ENCODE data around the gene SF3B6.
A peak's percentile ranks its signal among the peaks of the same experiment; 100 is the strongest.

SF3B6 gene
- long read RNA-seq, transcript SF3B6-201 (4 exons, 770 nt): major isoform, 85 of 91 reads
- long read RNA-seq, partial matches to known transcripts: 1 of 91 reads
- long read RNA-seq, other reads (novel, unspliced or antisense): 2 of 91 reads

GRCh38 chr2:24075915-24076848 is at the start of gene SF3B6:
TSS of gene SF3B6 (minus strand) at chr2:24076326. CDS start at chr2:24076229, 97 bp downstream.
- peak within 1 kb of the TSS; percentile 86 for H3K27ac ChIP-seq (replicated peaks)
- no peaks in the 10 kb centered on the region for H3K27me3 ChIP-seq (ENCODE audit: insufficient read depth, poor library complexity, severe bottlenecking)
- TF ChIP-seq SPI1 (IDR thresholded peaks at IDR 0.05; ENCODE audit: borderline replicate concordance, low read depth): peak; percentile 56; the same call in 1 of the 2 replicates
- TF ChIP-seq GABPA (IDR thresholded peaks at IDR 0.05; ENCODE audit: low read depth): peak; percentile 99
- peak; percentile 88 for TF ChIP-seq POLR2AphosphoS5 (IDR thresholded peaks at IDR 0.05; ENCODE audit: low read depth)
- no peak for TF ChIP-seq CTCF (IDR thresholded peaks at IDR 0.05; ENCODE audit: insufficient read depth, low read length)
- TF ChIP-seq REST (IDR thresholded peaks at IDR 0.05; ENCODE audit: insufficient replicate concordance, low read depth): peak; percentile 67
- DNase-seq (ENCODE audit: low read depth in 1 of 2, low spot score in 1 of 2): peak; percentile 99 to 100
- H3K4me3 ChIP-seq (replicated peaks; ENCODE audit: insufficient read depth, low read length): peak within 1 kb of the TSS; percentile 72

GRCh38 chr2:24123922-24124580 is 47.9 kb upstream of the SF3B6 start:
- TF ChIP-seq REST (IDR thresholded peaks at IDR 0.05; ENCODE audit: insufficient replicate concordance, low read depth) (no peak), POLR2AphosphoS5 (IDR thresholded peaks at IDR 0.05; ENCODE audit: low read depth) (no peak), SPI1 (IDR thresholded peaks at IDR 0.05; ENCODE audit: borderline replicate concordance, low read depth) (no peak), GABPA (IDR thresholded peaks at IDR 0.05; ENCODE audit: low read depth) (no peak), CTCF (IDR thresholded peaks at IDR 0.05; ENCODE audit: insufficient read depth, low read length) (no peak)
- Histone ChIP-seq H3K27me3 (ENCODE audit: insufficient read depth, poor library complexity, severe bottlenecking) (no peaks in the 10 kb centered on the region), H3K27ac (replicated peaks) (no peak overlapping the region; the same call in 1 of the 2 replicates), H3K4me3 (replicated peaks; ENCODE audit: insufficient read depth, low read length) (peak overlapping the region; percentile 80)
- no peak for DNase-seq (ENCODE audit: low read depth in 1 of 2, low spot score in 1 of 2)

GRCh38 chr2:24123195-24123921 is 47.2 kb upstream of the SF3B6 start, which contains the start of the genes FAM228B and PFN4:
TSS of gene FAM228B (plus strand) at chr2:24123469. CDS start at chr2:24124362, 893 bp downstream.
TSS of gene PFN4 (minus strand) at chr2:24123334. CDS start at chr2:24122535, 799 bp downstream.
- Histone ChIP-seq H3K27ac (replicated peaks) (peak within 1 kb of the TSS; percentile 50), H3K4me3 (replicated peaks; ENCODE audit: insufficient read depth, low read length) (peak within 1 kb of the TSS; percentile 80), H3K27me3 (ENCODE audit: insufficient read depth, poor library complexity, severe bottlenecking) (no peaks in the 10 kb centered on the region)
- TF ChIP-seq CTCF (IDR thresholded peaks at IDR 0.05; ENCODE audit: insufficient read depth, low read length) (no peak), SPI1 (IDR thresholded peaks at IDR 0.05; ENCODE audit: borderline replicate concordance, low read depth) (0 out of 2 replicates have a peak, but pooled peaks have one; percentile 20), REST (IDR thresholded peaks at IDR 0.05; ENCODE audit: insufficient replicate concordance, low read depth) (no peak), GABPA (IDR thresholded peaks at IDR 0.05; ENCODE audit: low read depth) (no peak), POLR2AphosphoS5 (IDR thresholded peaks at IDR 0.05; ENCODE audit: low read depth) (peak; percentile 42; the same call in 1 of the 2 replicates)
- peak; percentile 49 to 87 for DNase-seq (ENCODE audit: low read depth in 1 of 2, low spot score in 1 of 2)

All from HL-60 (cell line).